ELF-1 (cell line): ENCODE data around the gene FAM120A.
A peak's percentile ranks its signal among the peaks of the same experiment; 100 is the strongest.
"Not testable (repeated sequence)": the region's sequence is repeated elsewhere in the genome, so short reads cannot be mapped to it uniquely, and the experiment has no call there.

ENCODE experiments used
- DNase-seq: peaks from one replicate; pipeline ENCODE4 v3.0.0-alpha.2; 2016; ENCODE audit warnings: low read depth, low spot score

Gene FAM120A

DNA sequence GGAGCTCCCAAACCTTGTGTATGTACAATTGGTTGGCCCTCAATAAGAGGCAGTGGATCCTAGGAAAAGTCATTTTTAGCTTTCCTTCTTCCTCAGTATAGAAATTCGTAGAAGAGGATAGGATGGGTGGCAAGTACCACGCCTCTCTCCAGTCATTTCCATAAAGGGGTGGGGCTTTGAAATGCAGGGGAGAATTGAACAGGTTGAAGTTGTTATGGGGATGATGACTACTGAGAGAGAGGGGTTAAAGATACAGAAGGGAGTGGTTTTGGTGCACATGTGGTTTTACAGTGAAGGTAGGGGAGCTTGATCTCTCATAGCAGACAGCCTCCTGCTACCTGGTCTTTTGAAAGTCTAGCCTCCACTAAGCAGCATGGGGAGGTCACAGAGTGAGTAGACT is 56.3 kb downstream of the FAM120A start:
- no peak for DNase-seq

DNA sequence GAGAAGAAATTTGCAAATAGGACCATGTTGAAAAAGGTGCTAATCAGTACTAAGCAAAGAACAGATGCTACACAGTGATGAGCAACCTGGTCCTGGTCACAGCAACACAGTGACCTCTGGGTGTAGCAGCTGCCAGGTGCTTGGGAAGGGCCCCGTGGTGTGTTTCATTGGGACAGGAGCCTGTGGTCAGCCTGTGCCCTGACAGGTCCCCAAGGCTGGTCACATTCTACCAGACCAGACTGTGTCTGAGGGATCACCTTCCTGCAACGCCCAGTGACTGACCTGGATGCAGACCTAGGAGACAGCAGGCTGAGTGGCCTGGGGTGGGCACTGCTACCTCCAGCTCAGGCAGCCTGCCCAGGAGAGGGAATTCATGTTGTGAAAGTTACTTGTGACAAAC is 56.7 kb downstream of the FAM120A start:
- DNase-seq, result no peak

DNA sequence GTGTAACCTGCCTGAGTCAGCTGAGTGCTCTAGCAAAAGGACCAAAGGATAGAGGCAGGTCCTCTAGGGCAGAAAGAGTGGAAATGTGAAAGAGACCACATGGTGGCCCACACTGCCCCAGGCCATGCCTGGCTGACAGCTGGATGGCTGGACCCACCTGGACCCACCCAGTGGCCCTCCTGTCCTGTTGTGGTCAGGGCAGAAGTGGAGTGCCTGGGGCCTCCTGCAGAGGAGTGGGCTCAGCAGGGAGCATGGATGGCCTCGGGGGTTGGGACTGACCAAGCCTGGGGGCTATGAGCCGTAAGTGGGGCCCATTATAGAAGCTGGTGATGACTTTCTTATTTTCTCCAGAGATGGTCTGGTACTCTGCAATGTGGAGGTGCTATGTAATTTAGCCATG is 57.6 kb downstream of the FAM120A start:
- peak; percentile 36 for DNase-seq

DNA sequence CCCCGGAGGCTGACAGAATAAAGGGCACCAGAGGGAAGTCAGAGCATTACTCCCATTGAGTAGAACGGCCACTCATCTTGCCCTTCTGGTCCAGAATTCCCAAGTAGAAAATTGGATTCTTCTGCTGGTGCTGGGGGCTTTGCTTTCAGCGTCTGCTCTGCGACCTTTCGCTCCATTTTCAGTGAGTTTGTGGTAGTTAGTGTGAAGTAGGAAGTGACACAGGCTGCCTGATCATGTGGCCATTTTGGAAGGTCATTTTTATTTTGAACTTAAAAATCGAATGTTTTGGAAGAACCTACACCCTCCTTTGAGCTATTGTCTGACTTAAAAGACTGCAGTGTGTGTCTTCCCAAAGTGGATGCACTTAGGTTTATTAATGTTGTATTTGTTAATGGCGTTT is 58.6 kb downstream of the FAM120A start:
- no peak for DNase-seq

DNA sequence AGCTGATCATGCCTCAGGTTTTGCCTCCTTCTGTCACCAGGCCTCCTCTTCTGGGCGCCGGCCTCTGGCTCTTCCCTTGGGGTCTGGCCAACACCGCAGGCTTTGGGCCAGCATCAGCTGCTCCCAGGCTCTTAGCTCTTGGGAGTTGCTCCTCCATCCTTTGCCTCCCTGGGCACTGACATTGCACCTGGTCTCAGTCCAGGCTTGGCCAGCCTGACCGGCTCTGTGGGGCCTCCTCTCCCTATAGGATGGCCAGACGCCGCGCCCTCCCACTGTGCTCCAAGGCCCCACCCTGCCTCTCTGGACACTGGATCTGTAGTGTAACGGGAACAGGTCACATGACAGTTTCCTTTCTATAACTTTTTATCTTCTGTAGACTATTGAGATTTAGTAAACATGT is 59.7 kb downstream of the FAM120A start:
- DNase-seq, result not testable (repeated sequence)

DNA sequence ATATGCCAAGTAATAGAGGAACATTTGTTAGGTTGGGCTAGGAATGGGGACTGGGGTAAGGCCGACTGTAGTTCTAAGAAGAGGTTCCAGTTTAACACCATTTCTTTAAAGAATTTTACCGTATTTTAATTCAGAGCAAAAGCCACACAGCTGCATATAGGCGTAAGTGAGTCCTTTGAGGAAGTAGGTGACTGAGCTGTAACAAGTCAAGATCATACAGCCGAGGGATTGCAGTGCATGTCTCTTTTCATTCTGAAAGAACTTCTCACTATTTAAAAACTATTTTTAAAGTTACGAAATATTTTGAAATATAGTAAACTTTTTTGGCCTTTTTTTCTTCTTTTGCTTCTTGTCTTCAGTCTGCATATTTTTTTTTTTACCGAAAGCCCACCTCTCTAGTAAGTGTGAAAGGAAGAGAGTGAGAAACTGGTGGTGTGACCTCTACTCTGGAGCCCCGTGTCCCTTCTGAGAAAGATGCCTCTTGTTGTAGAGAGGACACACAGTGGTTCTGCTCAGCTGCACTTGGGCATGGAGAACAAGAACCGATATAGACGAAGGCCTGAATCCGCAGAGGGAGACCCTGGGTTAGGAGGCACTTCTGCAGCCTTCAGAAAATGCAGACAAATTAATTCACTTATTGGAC is 60.8 kb downstream of the FAM120A start:
- not testable (repeated sequence) for DNase-seq

DNA sequence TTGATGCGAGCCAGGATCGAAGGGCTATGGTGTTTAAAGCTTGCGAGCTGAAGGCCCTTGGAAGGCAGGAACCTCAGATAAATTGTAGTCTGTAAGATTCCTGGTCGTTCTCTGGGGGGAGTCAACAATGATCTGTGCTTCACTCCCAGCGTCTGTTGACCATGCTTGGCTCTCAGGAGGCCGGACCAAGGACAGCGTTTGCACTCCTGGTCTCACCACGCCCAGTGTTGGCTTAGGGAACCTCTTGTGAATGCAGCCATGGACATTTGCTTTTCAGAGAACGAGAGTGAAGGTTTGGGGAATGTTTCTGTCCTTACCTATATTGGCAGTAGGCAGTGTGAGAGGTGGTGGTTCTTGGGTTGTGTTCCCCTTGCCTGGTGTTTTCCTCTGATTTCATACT is 62.1 kb downstream of the FAM120A start:
- DNase-seq, result no peak

DNA sequence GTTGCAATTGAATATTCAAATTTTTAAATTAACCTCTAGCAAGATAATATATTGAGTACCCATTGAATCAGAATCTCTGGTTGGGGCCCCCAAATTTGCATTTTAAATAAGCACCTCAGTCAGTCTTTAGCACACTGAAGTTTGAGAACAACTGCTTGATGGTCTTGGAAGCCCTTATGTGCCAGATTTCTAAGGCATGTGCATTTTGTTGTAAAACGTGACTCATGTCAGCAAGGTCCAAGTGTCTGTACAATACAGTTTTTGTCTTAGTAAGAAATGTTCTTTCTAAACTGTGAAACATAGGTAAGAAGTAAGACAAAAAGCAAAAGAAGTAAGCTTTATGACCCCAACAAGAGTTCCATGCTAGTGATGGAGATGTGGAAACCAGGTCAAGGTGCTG is 65.8 kb downstream of the FAM120A start:
- no peak for DNase-seq

DNA sequence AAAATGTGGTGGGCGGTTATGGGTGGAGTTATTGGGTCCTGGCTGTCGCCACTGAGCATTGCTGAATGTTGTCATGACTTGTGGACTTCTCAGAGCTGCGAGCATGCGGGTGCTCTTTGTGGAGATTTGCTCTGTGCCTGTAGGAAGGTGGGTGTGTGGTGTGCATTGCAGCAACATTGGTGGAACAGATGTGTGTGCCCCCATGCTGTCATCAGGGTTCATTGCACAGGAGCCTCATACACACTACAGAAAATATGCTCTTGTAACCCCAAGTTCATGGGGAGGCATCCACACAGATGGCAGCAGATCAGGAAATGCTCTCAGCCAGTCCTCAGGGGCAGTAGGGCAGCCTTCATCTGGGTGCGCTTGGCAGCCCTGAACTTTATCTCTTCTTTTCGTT is 69.0 kb downstream of the FAM120A start:
- DNase-seq, result no peak

DNA sequence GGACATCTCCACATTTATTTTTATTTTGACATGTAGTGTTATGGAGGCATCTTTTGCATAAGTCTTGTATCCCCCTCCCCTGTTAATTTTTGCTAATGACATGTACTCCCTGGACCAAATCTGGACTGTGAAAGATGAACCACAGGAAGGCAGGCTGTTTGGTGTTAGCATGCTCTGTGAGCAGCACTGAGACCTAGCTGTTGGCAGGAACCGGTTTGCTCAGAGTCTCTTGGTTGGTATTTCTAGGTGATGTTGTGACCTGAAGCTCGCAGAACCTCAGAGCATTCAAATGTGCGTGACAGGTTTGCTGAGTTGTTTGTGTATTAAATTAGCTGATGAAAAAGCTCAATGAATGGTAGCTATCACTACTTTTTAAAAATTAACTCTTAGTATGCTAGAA is 71.3 kb downstream of the FAM120A start:
- no peak for DNase-seq

DNA sequence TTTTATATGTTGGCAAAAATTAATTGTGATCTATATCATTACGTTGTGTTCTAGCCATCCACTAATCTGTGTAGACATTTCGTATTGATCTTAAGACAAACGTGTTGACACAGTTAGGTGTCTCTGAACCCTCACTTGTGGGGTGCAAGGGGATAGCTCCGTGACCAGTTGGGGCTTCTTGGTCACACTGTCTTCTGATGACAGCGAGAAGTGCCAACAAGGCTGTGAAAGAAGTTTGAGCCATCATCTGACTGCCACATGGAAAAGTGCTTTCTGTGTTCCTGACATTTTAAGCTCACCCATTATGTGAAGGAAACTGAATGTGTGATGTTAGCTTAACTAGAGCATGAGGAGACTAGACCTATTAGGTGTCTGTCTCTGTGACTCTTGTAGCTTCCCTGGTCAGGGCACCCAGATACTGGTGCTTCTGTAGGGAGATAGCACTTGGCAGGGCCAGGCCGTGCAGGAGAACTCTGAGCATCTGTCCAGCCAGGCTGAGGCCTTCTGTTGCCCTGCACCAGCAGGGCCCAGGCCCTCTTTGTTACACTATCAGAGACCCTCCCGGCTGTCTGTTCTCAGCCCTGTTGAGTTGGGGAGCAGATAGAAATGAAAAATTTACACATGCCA is 72.1 kb downstream of the FAM120A start:
- DNase-seq, result no peak

DNA sequence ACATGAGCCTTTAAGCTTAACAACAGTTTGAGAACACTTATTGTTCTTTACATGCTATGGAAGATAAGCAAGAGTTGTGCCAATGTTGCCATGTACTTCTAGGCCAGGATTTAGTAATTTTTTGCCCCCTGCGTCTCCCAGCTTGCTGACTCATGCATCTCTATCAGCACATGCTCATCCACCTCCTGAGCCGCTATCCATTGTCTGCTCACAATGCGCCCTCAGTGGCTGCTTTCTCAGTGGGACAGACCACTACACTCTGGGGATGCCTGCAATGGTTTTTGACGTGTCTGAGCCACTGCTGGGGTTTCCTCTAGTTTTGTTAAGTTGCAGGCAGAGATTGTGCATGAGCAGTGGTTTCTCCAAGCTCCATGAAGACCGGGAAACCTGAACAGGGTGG is 74.0 kb downstream of the FAM120A start:
- no peak for DNase-seq

DNA sequence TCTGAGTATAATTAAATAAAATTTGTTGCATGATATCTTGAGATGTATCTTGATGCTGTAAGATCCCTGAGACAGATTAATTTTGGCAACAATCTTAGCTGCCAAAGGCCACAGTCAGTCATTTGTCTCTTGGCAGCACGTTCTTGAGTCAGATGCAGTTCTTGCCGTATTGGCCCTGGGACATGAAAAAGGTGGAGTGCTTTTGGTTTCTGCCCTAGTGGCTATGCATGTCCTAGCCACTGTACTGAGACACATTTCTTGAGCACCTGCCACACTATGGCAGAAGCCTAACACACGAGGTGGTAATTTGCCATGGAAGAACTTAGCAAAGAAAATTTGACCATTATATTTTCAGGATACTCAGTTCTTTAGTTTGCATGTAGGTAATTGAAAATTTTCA is 79.9 kb downstream of the FAM120A start:
- no peak for DNase-seq

DNA sequence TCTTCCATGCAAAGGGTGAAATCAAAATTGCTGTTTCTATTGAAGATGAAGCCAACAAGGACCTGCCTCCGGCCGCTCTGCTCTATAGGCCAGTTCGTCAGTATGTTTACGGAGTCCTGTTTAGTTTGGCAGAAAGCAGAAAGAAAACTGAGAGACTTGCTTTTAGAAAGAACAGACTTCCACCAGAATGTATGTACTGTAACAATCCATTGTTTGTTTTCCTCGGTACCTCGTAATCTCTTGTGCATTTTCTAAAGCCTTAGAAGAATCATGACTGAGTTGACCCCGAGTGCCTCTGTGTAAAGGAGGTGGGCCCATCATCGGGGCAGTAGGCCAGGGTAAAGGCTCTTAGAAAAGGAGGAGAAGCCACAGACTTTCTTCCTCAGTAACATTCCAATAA is 80.7 kb downstream of the FAM120A start:
- no peak for DNase-seq

DNA sequence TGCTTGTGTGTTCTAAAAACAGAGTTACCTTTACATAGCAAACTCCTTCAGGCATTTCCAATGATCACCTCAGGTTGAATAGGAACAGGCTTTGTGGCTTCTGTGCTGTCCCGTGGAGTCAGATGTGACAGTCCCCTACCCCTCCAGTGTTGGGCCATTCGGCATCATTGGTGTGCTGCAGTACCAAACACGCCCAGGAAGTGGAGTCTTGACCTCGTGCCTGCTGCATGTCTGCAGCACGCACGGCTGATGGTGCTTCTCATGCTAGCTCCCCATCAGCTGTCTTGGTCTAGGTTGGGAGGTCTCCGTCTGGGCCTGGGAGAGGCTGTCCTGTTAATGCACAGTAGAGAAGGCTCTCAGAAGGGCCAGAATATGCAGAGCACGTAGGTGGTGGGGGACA is 82.4 kb downstream of the FAM120A start:
- DNase-seq, result no peak

DNA sequence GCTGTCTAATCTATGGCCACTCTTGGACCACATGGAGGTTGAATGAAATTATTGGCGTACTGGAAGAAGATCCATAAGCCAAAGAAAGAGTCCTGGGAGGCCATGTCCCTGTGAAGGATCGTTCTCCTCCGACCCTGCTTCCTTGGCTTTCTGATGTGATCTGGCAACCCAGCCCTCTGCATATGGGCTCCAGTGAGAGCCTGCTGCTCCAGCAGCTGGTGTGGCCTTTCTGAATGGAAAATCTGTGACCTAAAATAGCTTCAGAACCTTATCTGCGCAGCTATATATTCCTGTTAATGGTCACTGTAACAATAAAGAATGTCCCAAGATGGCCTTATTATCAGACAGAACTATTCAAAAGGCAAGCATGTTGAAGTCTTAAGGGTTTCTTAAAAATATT is 84.7 kb downstream of the FAM120A start:
- DNase-seq, result no peak

DNA sequence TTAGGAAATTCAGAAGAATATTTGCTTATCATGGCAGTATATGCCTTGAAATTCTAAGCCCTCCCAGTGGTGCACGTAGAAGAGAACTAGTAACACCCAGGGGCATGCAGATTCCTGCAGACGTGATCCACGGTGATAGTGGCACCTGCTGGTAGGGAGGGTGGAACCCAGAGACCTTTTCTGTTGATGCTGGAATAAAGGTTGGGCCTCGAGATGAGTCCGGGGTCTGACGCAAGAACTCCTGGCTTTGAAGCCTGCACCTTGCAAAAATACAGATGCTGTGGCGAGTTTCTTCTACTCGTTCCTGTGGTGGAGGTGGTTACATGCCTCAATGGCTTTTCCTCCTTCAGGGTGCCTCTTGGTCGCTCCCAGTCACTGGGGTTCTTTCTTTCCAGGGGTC is 85.4 kb downstream of the FAM120A start:
- no peak for DNase-seq

DNA sequence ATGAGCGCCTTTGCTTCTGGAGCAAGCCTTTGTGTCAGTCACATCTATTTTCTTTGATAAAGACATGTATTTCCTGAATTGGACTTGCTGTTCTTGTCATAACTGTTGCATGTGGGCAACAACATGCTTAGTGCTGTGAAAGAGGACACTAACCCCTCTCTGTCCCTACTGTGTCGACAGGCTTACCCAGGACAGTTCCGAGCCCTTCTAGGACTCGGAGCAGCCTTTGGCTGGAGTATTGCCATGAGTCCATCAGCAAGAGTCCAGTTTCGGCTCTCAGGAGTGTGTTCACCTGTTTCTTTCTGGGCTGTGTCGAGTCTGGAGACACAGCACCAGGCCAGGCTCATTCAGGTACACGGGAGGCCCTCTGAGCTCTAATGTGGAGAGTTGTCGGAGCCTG is 88.8 kb downstream of the FAM120A start:
- DNase-seq, result no peak

DNA sequence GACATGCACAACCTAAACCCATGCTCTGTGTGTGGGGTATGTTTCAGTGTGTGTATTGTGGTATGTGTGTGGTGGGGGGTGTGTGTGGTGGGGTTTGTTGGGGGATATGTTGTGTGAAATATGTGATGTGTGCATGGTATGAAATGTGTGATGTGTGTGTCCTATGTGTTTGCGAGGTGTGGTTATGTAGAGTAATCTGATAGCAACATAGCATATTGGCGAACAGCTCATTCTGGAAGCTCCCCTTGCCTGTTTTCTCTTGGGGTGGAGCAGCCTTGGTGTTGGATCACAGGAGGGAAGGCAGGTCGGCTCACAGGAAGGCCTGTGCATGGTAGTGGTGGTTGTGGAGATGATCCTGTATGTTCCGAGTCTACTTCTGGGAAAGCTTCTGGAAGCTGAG is 89.5 kb downstream of the FAM120A start:
- DNase-seq, result no peak

DNA sequence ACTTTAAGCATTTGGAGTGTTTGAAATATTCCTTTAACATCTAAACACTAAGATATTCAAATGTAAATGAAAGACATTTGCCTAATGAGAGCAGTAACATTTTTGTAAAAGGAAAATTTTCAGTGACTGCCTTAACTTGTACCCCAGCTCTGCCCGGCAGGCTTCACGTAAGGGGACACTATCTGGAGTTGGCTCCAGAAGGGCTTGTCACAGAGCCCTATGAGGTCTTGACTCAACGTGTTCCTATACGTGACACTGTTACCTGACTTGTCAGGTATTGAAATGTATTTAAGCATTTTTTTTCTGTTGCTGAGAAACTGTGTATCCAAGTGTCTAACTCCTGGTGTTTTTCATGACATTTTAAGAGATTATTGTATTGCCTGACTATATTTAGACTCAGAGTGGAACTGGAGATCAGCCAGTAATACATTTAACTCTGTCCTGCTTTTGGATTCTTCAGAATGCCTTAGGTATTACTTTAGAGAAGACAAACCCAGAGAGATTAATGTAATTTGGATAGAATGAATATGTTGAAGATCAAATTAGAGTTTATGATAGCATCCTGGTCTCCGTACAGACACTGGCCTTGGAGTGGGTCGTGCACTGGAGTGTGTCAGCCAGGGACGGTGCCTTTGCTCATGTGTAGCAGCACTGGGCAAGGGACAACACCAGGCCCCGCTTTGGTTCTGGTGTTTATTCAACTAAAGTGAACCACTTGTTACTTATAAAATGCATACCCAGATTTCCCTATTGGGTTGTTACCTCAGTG is 90.3 kb downstream of the FAM120A start:
- DNase-seq, result no peak

DNA sequence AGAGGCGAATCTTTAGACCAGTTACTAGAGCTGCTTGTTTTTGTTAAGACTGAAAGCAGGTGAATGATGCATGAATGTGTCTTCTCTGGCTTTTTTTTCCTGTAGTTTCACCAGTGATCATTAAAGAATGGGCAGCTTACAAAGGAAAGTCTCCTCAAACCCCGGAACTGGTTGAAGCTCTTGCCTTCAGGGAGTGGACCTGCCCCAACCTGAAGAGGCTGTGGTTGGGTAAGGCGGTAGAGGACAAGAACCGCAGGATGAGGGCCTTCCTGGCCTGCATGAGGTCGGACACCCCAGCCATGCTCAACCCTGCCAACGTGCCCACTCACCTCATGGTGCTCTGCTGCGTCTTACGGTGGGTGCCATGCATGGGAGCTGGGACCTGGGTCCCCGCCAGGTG is 91.6 kb downstream of the FAM120A start:
- DNase-seq, result no peak

DNA sequence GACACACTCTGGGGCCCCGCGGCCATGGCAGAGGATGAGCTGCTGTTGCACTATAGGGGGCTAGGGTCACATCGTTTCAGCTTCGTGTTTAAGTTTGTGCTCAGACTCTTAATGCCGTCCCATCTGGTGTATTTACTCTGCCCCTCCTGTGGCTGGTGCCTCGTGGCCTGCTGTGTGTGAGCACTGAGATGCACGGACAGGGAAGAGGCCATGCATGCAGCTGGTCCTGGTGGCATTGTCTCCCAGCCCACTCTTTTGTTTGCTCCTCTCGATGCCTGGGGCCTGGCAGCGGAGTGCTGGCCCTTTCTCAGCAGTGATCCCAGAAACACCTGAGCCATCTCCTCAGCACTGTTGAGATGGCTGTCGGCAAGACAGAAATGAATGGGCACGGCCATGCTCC is 94.9 kb downstream of the FAM120A start:
- no peak for DNase-seq

DNA sequence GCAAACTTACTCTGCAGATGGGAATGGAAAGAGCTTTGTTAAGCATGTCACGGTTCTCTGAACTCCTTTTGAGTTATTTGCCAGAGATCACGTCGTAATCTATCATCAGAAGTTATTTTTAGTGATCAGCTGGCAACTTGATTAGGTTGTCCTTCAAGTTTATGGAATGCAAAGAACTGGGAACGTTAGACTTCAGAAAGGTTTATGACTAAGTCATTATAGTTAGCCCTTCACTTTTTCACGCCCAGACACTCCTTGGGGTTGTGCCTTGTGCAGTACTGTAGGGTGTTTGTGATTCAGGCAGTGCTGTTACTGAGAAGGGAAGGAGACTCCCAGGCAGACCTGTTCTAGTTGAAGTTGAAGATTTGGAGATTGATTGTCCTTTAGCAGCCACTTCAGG is 98.1 kb downstream of the FAM120A start:
- no peak for DNase-seq
